ENCODE measurements around the gene DTHD1.
A peak's percentile ranks its signal among the peaks of the same experiment; 100 is the strongest.

DTHD1 gene

GRCh38 chr4:36313703-36314102 is 32.3 kb downstream of the DTHD1 start:
- TF ChIP-seq, protein P1, sequence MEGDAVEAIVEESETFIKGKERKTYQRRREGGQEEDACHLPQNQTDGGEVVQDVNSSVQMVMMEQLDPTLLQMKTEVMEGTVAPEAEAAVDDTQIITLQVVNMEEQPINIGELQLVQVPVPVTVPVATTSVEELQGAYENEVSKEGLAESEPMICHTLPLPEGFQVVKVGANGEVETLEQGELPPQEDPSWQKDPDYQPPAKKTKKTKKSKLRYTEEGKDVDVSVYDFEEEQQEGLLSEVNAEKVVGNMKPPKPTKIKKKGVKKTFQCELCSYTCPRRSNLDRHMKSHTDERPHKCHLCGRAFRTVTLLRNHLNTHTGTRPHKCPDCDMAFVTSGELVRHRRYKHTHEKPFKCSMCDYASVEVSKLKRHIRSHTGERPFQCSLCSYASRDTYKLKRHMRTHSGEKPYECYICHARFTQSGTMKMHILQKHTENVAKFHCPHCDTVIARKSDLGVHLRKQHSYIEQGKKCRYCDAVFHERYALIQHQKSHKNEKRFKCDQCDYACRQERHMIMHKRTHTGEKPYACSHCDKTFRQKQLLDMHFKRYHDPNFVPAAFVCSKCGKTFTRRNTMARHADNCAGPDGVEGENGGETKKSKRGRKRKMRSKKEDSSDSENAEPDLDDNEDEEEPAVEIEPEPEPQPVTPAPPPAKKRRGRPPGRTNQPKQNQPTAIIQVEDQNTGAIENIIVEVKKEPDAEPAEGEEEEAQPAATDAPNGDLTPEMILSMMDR (IDR thresholded peaks at IDR 0.05; ENCODE audit: borderline replicate concordance, extremely low read depth, low read length, poor library complexity, severe bottlenecking), result no peak
- H3K9ac ChIP-seq (ENCODE audit: low read depth, low read length), result no peak overlapping the region
- ATAC-seq (ENCODE audit: insufficient read depth, low read depth) (no peak), DNase-seq (no peak)
- H3K4me1 ChIP-seq (ENCODE audit: insufficient read depth, low read length), result peaks cover 36% of the 10 kb centered on the region
- no peaks in the 10 kb centered on the region for H3K9me3 ChIP-seq (ENCODE audit: insufficient read depth, low read length, severe bottlenecking)
- H4K20me1 ChIP-seq (ENCODE audit: insufficient read depth, low read length), result no peaks in the 10 kb centered on the region
- H3K27me3 ChIP-seq (ENCODE audit: insufficient read depth, low read length, poor library complexity), result no peaks in the 10 kb centered on the region
- H3K4me2 ChIP-seq (ENCODE audit: insufficient read depth, low read length), result no peak overlapping the region
- no peak overlapping the region for H3K4me3 ChIP-seq (ENCODE audit: low read depth in 1 of 2, low read length in 2 of 2)
- no peaks in the 10 kb centered on the region for H3K79me2 ChIP-seq (ENCODE audit: insufficient read depth, low read length)
- no peaks in the 10 kb centered on the region for H3K36me3 ChIP-seq (ENCODE audit: insufficient read depth, low read length)
- H3K27ac ChIP-seq (ENCODE audit: low read length), result no peak overlapping the region
- no peak overlapping the region for H2AFZ ChIP-seq (ENCODE audit: low read depth, low read length)

- Histone ChIP-seq H4K20me1 (ENCODE audit: insufficient read depth, low read length) (no peaks in the 10 kb centered on the region), H3K36me3 (ENCODE audit: insufficient read depth, low read length) (no peaks in the 10 kb centered on the region), H3K27ac (ENCODE audit: low read length) (no peak overlapping the region), H3K27me3 (ENCODE audit: insufficient read depth, low read length, poor library complexity) (no peaks in the 10 kb centered on the region), H3K4me1 (ENCODE audit: insufficient read depth, low read length) (peaks cover 16% of the 10 kb centered on the region), H3K9ac (ENCODE audit: low read depth, low read length) (no peak overlapping the region), H3K4me3 (ENCODE audit: low read depth in 1 of 2, low read length in 2 of 2) (no peak overlapping the region), H3K9me3 (ENCODE audit: insufficient read depth, low read length, severe bottlenecking) (no peaks in the 10 kb centered on the region), H3K4me2 (ENCODE audit: insufficient read depth, low read length) (no peak overlapping the region), H3K79me2 (ENCODE audit: insufficient read depth, low read length) (no peaks in the 10 kb centered on the region), H2AFZ (ENCODE audit: low read depth, low read length) (no peak overlapping the region)
- DNase-seq, result no peak
- TF ChIP-seq, protein P1 (IDR thresholded peaks at IDR 0.05; ENCODE audit: borderline replicate concordance, extremely low read depth, low read length, poor library complexity, severe bottlenecking), result no peak
- TF ChIP-seq EZH2 (IDR thresholded peaks at IDR 0.05; ENCODE audit: borderline replicate concordance, low read depth, low read length, severe bottlenecking), result no peak
- no peak for ATAC-seq (ENCODE audit: insufficient read depth, low read depth)
Measured at GRCh38 chr4:36316607-36317006, 35.2 kb downstream of the DTHD1 start.

- 0 out of 2 replicates have a peak overlapping the region, but pooled peaks have one; percentile 2 for H3K4me2 ChIP-seq (ENCODE audit: insufficient read depth, low read length)
Measured at GRCh38 chr4:36317721-36318120, 36.3 kb downstream of the DTHD1 start.

More at GRCh38 chr4:36317721-36318120, 36.3 kb downstream of the DTHD1 start:
- Histone ChIP-seq H3K79me2 (ENCODE audit: insufficient read depth, low read length) (no peaks in the 10 kb centered on the region), H2AFZ (ENCODE audit: low read depth, low read length) (no peak overlapping the region), H3K4me3 (ENCODE audit: low read depth in 1 of 2, low read length in 2 of 2) (no peak overlapping the region), H3K4me1 (ENCODE audit: insufficient read depth, low read length) (peaks cover 22% of the 10 kb centered on the region), H4K20me1 (ENCODE audit: insufficient read depth, low read length) (no peaks in the 10 kb centered on the region), H3K9me3 (ENCODE audit: insufficient read depth, low read length, severe bottlenecking) (no peaks in the 10 kb centered on the region), H3K9ac (ENCODE audit: low read depth, low read length) (no peak overlapping the region), H3K27me3 (ENCODE audit: insufficient read depth, low read length, poor library complexity) (no peaks in the 10 kb centered on the region), H3K27ac (ENCODE audit: low read length) (peak overlapping the region; percentile 3; the same call in 1 of the 2 replicates), H3K36me3 (ENCODE audit: insufficient read depth, low read length) (no peaks in the 10 kb centered on the region)
- ATAC-seq (ENCODE audit: insufficient read depth, low read depth) (peak; percentile 67), DNase-seq (no peak)
- TF ChIP-seq, protein P1 (IDR thresholded peaks at IDR 0.05; ENCODE audit: borderline replicate concordance, extremely low read depth, low read length, poor library complexity, severe bottlenecking), result no peak
- TF ChIP-seq EZH2 (IDR thresholded peaks at IDR 0.05; ENCODE audit: borderline replicate concordance, low read depth, low read length, severe bottlenecking), result no peak
